Stomach (tissue), 9 donors: Measurements from ENCODE around the gene BBS9. TPM values are rescaled to one million over a fixed set of nuclear protein-coding genes. Genes with fewer than 3 reads are reported as not detected.
A peak's percentile ranks its signal among the peaks of the same experiment; 100 is the strongest.

Source experiments
- DNase-seq, 2 donors: peaks; one replicate each; pipeline versions ENCODE4 v3.0.0 to v3.0.0-alpha.2; 2013 to 2019
- H3K27ac ChIP-seq, 5 donors: fragments of 200-600 bp in 4 of 5; sonication (generic) in 4 of 5; one replicate each; pipeline ENCODE4 v1.5.1; 2013 to 2019; ENCODE audit warnings: mild to moderate bottlenecking in 1 of 5, moderate library complexity in 1 of 5
- H3K27me3 ChIP-seq, 3 donors: fragments of 200-600 bp; sonication (generic); one replicate each; pipeline ENCODE4 v1.5.1; 2017 to 2019; ENCODE audit warnings: mixed run types in 1 of 3
- H3K36me3 ChIP-seq, 4 donors: fragments of 200-600 bp; sonication (generic); 1 replicate in 3 of 4; 2 replicates in 1 of 4; pipeline ENCODE4 v1.5.1; 2016 to 2019
- H3K4me1 ChIP-seq, 4 donors: fragments of 200-600 bp; sonication (generic); one replicate each; pipeline ENCODE4 v1.5.1; 2016 to 2019
- H3K4me3 ChIP-seq, 4 donors: fragments of 200-600 bp; sonication (generic) in 3 of 4; one replicate each; pipeline ENCODE4 v1.5.1; 2016 to 2019; ENCODE audit warnings: mild to moderate bottlenecking in 1 of 4
- H3K9me3 ChIP-seq, 4 donors: fragments of 200-600 bp; sonication (generic); one replicate each; pipeline ENCODE4 v1.5.1; 2016 to 2019
- CTCF ChIP-seq, 7 experiments: fragments of 450-650 bp in 4 of 7; fragments of 200-600 bp in 3 of 7; sonication (generic) in 3 of 7; IDR thresholded peaks; one replicate each; pipeline ENCODE4 v1.5.1; 2016 to 2019; ENCODE audit warnings: antibody characterized with exemption in 7 of 7, control low read depth in 2 of 7, mild to moderate bottlenecking in 1 of 7
- EP300 ChIP-seq: sonication (generic); formaldehyde crosslinking; IDR thresholded peaks from one replicate; pipeline ENCODE4 v1.6.1; 2017; ENCODE audit warnings: antibody characterized with exemption
- POLR2A ChIP-seq, 4 donors: fragments of 450-650 bp; IDR thresholded peaks; one replicate each; pipeline ENCODE4 v1.6.1; 2016; ENCODE audit warnings: antibody characterized with exemption in 4 of 4, control low read depth in 2 of 4, mild to moderate bottlenecking in 1 of 4, moderate library complexity in 1 of 4
- POLR2AphosphoS5 ChIP-seq, 3 donors: sonication (generic); formaldehyde crosslinking; IDR thresholded peaks; one replicate each; pipeline ENCODE4 v1.6.1; 2016; ENCODE audit warnings: antibody characterized with exemption in 3 of 3
- WGBS, 5 donors: extraction: QIAGEN DNeasy Blood & Tissue Kit in 3 of 5; methylation state at CpG; one replicate each; pipeline versions ENCODE4 v1.1.5 to v1.1.7; 2013 to 2018; 5-methylcytosine and 5-hydroxymethylcytosine counted together
- intact Hi-C: fragments of 100-400 bp; cut with DNase I; formaldehyde crosslinking; loops from one replicate; pipeline ENCODE4 v1.15.1; 2023; ENCODE audit warnings: low total_unique reads
- polyA plus RNA-seq, 3 donors: library from polyadenylated mRNA; stranded (reverse); fragments of 200-250 nt; gene quantifications; one replicate each; pipeline ENCODE4 v1.2.3, GENCODE V29; 2013
- total RNA-seq, 5 donors: library from RNA; depleted of rRNA; stranded (reverse); fragments of >200 nt; gene quantifications; one replicate each; pipeline versions ENCODE4 v1.1.0 to v1.2.3, GENCODE V29; 2014 to 2016
- donor health status: healthy with polysubstance abuse.
- donor health status: Bipolar disorder and iron deficiency.
- donor health status: healthy.

Gene BBS9
- total and polyA plus RNA-seq, 8 donors = 3.2 to 43.9 (median 5.9) TPM

- intact Hi-C loops = no loop called here
- no peak overlapping the region for H3K4me3 ChIP-seq
- peaks cover 0 to 11% (median under 1%) of the 10 kb centered on the region in 4 donors for H3K36me3 ChIP-seq
- no peak for TF ChIP-seq POLR2AphosphoS5 (IDR thresholded peaks at IDR 0.05)
- TF ChIP-seq EP300 = no peak
- TF ChIP-seq CTCF (IDR thresholded peaks at IDR 0.05) = no peak
- TF ChIP-seq POLR2A (IDR thresholded peaks at IDR 0.05) = no peak
- H3K27me3 ChIP-seq = no peaks in the 10 kb centered on the region
- 88 to 98% (median 94%) methylated on average over 2 of the region's 2 CpGs for WGBS, 5 donors
- H3K9me3 ChIP-seq = peaks cover 0 to 6% (median 3%) of the 10 kb centered on the region in 4 donors
- DNase-seq = no peak
- no peaks in the 10 kb centered on the region for H3K4me1 ChIP-seq
- H3K27ac ChIP-seq = no peak overlapping the region
Observed at GRCh38 chr7:33539198-33539597, 409.8 kb downstream of the BBS9 start.

GRCh38 chr7:33539659-33540400, 410.5 kb downstream of the BBS9 start:
- DNase-seq = no peak
- Histone ChIP-seq H3K27me3 (no peaks in the 10 kb centered on the region), H3K4me3 (no peak overlapping the region), H3K27ac (no peak overlapping the region), H3K9me3 (peaks cover 0 to 6% (median 3%) of the 10 kb centered on the region in 4 donors), H3K4me1 (no peaks in the 10 kb centered on the region), H3K36me3 (peaks cover 0 to 5% (median 0%) of the 10 kb centered on the region in 4 donors)
- intact Hi-C loops = no loop called here
- 60 to 78% (median 73%) methylated on average over 3 of the region's 3 CpGs for WGBS, 5 donors
- TF ChIP-seq CTCF (IDR thresholded peaks at IDR 0.05) (no peak), POLR2AphosphoS5 (IDR thresholded peaks at IDR 0.05) (no peak), EP300 (no peak), POLR2A (IDR thresholded peaks at IDR 0.05) (no peak)

GRCh38 chr7:33547880-33548279, 418.5 kb downstream of the BBS9 start:
- H3K4me3 ChIP-seq = no peak overlapping the region
- intact Hi-C loops = no loop called here
- peaks cover 0 to 13% (median 0%) of the 10 kb centered on the region in 4 donors for H3K4me1 ChIP-seq
- H3K36me3 ChIP-seq = no peaks in the 10 kb centered on the region
- no peaks in the 10 kb centered on the region for H3K9me3 ChIP-seq
- no peaks in the 10 kb centered on the region for H3K27me3 ChIP-seq
- no peak for TF ChIP-seq POLR2AphosphoS5 (IDR thresholded peaks at IDR 0.05)
- TF ChIP-seq EP300 = no peak
- no peak for DNase-seq
- no peak overlapping the region for H3K27ac ChIP-seq

- WGBS, 5 donors = 85 to 95% (median 92%) methylated on average over 2 of the region's 2 CpGs
- intact Hi-C loops = no loop called here
- TF ChIP-seq POLR2AphosphoS5 (IDR thresholded peaks at IDR 0.05) (no peak), EP300 (no peak), CTCF (IDR thresholded peaks at IDR 0.05) (no peak)
Observed at GRCh38 chr7:33550363-33550762, 421.0 kb downstream of the BBS9 start.

GRCh38 chr7:33550979-33551378, 421.6 kb downstream of the BBS9 start:
- Histone ChIP-seq H3K27me3 (no peaks in the 10 kb centered on the region), H3K4me3 (no peak overlapping the region), H3K36me3 (no peaks in the 10 kb centered on the region), H3K4me1 (peaks cover 0 to 13% (median 0%) of the 10 kb centered on the region in 4 donors), H3K9me3 (no peaks in the 10 kb centered on the region), H3K27ac (no peak overlapping the region)
- 41 to 47% (median 45%) methylated on average over 3 of the region's 3 CpGs for WGBS, 5 donors
- intact Hi-C loops = no loop called here
- no peak for DNase-seq
- TF ChIP-seq CTCF (IDR thresholded peaks at IDR 0.05) (no peak), EP300 (no peak), POLR2AphosphoS5 (IDR thresholded peaks at IDR 0.05) (no peak), POLR2A (IDR thresholded peaks at IDR 0.05) (no peak)

More at GRCh38 chr7:33550363-33550762, 421.0 kb downstream of the BBS9 start:
- Histone ChIP-seq H3K27ac (no peak overlapping the region), H3K4me3 (no peak overlapping the region), H3K9me3 (no peaks in the 10 kb centered on the region), H3K27me3 (no peaks in the 10 kb centered on the region), H3K36me3 (no peaks in the 10 kb centered on the region), H3K4me1 (peaks cover 0 to 13% (median 0%) of the 10 kb centered on the region in 4 donors)
- peak in 1 of 2 donors; percentile 24 for DNase-seq
